ENCODE results near the gene NUDT3.
A peak's percentile ranks its signal among the peaks of the same experiment; 100 is the strongest.

Gene NUDT3

GRCh38 chr6:34312259-34312658 is 80.2 kb downstream of the NUDT3 start:
- no peak for DNase-seq (ENCODE audit: low read depth)
- no peak for TF ChIP-seq CTCF (conservative IDR thresholded peaks at IDR 0.05; ENCODE audit: low read depth, low read length)
- H3K4me3 ChIP-seq (ENCODE audit: low read depth, low read length) = no peak overlapping the region

GRCh38 chr6:34310817-34311216 is 81.7 kb downstream of the NUDT3 start:
- H3K4me3 ChIP-seq (ENCODE audit: low read depth, low read length) = no peak overlapping the region
- no peak for DNase-seq (ENCODE audit: low read depth)
- TF ChIP-seq CTCF (conservative IDR thresholded peaks at IDR 0.05; ENCODE audit: low read depth, low read length) = no peak

GRCh38 chr6:34308483-34308882 is 84.0 kb downstream of the NUDT3 start:
- DNase-seq (ENCODE audit: low read depth) = no peak
- no peak for TF ChIP-seq CTCF (conservative IDR thresholded peaks at IDR 0.05; ENCODE audit: low read depth, low read length)
- no peak overlapping the region for H3K4me3 ChIP-seq (ENCODE audit: low read depth, low read length)

- no peak for TF ChIP-seq CTCF (conservative IDR thresholded peaks at IDR 0.05; ENCODE audit: low read depth, low read length)
- DNase-seq (ENCODE audit: low read depth) = peak; percentile 15
- no peak overlapping the region for H3K4me3 ChIP-seq (ENCODE audit: low read depth, low read length)
These were observed 86.3 kb downstream of the NUDT3 start for GRCh38 chr6:34305982-34306708.

GRCh38 chr6:34305497-34305896 is 87.0 kb downstream of the NUDT3 start:
- no peak for DNase-seq (ENCODE audit: low read depth)
- no peak overlapping the region for H3K4me3 ChIP-seq (ENCODE audit: low read depth, low read length)
- TF ChIP-seq CTCF (conservative IDR thresholded peaks at IDR 0.05; ENCODE audit: low read depth, low read length) = no peak

- no peak overlapping the region for H3K4me3 ChIP-seq (ENCODE audit: low read depth, low read length)
- no peak for DNase-seq (ENCODE audit: low read depth)
- no peak for TF ChIP-seq CTCF (conservative IDR thresholded peaks at IDR 0.05; ENCODE audit: low read depth, low read length)
These were observed 88.3 kb downstream of the NUDT3 start for GRCh38 chr6:34304164-34304563.

- no peak for TF ChIP-seq CTCF (conservative IDR thresholded peaks at IDR 0.05; ENCODE audit: low read depth, low read length)
- no peak overlapping the region for H3K4me3 ChIP-seq (ENCODE audit: low read depth, low read length)
- DNase-seq (ENCODE audit: low read depth) = no peak
These were observed 89.5 kb downstream of the NUDT3 start for GRCh38 chr6:34302929-34303328.

Data from choroid plexus epithelial cell (primary cell).